Activated CD4-positive, alpha-beta T cell treated with anti-CD3 and anti-CD28 coated beads for 24 hours (primary cell): ENCODE data around the gene ALDH18A1.

Experiments used
- DNase-seq, 2 donors: peaks; one replicate each; pipeline ENCODE4 v3.0.0-alpha.2; 2020; ENCODE audit warnings: low read depth in 2 of 2

The ALDH18A1 gene

GRCh38 chr10:95579292-95579691 is 77.2 kb downstream of the ALDH18A1 start:
- DNase-seq: no peak

- DNase-seq: no peak
These were observed 77.9 kb downstream of the ALDH18A1 start for GRCh38 chr10:95578619-95579018.

DNA sequence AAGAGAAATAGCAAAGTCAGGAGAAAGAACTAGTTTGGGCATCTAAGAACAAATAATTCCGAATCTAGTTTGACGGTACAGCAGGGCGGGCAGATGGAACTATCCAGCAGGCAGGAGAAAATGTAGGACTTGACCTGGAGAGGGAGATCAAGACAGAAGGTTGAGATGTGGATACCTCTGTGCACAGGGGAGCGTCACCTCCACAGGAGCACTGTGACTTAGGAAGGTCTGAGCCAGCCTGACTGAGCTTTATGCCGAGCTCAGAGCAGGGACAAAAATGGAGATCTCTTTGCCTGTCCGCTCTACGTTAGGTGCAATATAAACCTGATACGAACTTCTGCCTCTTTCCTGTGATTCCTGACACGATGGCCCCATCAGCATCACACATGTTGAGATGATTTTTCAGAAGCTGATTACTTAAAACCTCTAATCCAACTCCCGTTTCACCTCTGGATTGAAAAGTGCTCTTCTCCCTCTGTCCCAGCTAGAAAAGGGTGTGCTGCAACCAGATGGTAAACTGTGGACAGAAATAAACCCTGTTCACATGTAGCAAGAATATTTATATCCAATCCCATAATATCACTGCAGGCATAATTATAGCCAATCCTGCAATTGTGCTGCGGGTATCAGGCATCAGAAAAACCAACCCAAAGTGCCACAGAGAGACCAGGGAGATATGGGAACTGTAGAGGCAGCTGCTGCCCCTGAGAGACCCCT is 81.7 kb downstream of the ALDH18A1 start:
- DNase-seq: no peak

DNA sequence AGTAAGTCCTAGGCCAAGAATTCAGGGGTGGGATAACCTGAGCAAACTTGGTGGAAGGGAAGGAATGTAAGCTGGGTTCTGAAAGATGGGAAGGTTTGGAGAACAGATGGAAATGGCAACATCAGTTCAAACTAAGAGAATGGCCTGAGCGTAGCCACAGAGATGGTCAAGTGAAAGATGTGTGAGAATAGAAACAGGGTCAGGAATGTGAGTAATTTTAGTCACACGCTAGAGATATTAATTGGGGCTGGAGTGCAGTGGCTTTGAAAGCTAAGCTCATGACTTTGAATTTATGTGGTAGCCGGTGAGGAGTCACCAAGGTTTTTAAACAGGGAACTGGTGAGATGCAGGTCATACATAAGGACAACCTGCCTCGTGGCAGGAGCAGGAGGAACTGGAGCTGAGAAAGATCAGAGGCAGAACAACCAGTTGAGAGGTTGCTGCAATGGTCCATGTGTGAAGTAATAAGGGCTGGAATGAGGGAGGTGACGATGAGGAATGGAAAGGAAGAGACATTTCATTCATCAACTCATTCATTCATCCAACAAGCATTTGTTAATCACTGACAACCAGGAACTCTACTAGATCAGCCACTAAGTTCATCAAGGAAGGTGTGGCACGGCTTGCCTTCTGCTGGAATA is 82.4 kb downstream of the ALDH18A1 start:
- DNase-seq: no peak

DNA sequence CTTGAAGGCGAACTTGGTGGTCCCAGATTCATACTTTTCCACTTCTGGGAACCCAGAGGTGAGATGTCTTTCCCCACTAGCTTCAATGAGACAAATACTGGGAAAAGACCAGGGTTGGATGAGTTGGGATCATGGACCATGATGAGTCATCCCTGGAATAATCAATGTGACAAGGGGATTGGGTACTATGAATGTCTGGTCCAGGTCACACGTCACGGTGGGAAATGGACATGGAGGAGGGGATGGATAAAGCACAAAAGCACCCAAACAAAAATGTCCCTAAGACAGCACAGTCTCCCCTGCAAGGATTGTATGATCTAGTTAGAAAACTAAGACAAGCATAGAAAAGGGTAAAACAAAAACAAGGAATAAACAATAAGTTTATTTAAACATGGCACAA is 83.0 kb downstream of the ALDH18A1 start:
- no peak for DNase-seq

GRCh38 chr10:95572131-95572820 is 84.2 kb downstream of the ALDH18A1 start:
- no peak for DNase-seq

DNA sequence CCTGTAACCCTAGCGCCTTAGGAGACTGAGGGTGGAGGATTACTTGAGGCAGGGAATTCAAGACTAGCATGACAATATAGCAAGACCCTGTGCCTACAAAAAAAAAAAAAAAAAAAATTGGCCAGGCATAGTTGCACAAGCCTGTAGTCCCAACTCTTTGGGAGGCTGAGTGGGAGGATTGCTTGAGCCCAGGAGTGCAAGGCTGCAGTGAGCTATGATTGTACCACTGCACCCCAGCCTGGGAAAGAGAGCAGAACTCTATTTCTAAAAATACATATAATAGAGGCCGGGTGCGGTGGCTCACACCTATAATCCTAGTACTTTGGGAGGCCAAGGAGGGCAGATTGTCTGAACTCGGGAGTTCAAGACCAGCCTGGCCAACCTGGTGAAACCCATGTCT is 85.1 kb downstream of the ALDH18A1 start:
- DNase-seq: no peak

DNA sequence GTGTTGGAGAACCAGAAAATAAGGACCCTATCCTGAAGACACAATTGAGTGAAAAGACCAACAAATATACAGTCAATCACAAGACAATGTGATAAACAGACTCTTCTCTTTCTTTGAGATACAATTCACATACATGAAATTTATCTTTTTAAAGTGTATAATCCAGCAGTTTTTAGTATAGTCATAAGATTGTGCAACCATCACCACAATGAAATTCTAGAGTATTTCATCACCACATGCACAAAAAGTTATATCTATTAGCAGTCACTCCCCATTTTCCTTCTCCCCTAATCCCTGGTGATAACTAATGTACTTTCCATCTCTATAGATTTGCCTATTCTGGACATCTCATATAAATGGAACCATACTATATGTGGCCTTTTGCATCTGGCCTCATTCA is 87.1 kb downstream of the ALDH18A1 start:
- DNase-seq: no peak

DNA sequence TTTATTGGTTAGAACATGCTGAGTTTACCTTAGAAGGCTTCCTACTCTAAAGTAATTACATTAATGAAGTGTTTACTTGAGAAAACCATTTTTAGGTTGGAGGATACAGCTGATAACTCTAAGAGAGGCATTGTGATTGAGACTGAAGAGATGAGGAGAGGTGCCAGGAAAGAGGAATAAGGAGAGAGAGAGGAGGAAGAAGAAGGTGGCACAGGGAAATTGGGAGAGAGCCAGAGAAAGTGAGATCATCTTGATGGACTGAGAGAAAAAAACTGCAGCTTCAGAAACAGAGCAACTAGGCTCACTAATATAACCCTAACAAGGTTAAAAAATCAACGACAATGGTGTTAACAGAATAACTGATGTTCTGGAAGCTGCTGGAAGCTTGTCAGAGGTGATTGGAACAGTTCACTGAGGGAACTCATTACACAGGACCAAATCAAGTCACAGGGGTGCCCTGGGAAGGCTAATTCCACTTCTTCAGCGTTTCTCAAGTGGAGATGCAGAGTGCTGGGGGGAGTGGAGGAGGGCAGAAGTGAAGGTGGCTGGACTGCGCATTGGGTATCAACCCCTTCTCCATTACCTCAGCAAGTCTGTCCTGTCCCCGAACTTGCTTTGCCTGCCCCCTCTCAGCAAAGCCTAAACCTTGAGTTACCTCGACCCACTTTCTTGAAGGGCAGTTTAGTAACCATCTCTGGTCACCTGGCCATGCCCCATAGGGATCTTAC is 88.4 kb downstream of the ALDH18A1 start:
- no peak for DNase-seq

GRCh38 chr10:95566136-95566535 is 90.4 kb downstream of the ALDH18A1 start:
- DNase-seq: no peak

- DNase-seq: no peak
These were observed 91.2 kb downstream of the ALDH18A1 start for GRCh38 chr10:95565336-95565735.

- no peak for DNase-seq
These were observed 92.2 kb downstream of the ALDH18A1 start for GRCh38 chr10:95564291-95564690.

DNA sequence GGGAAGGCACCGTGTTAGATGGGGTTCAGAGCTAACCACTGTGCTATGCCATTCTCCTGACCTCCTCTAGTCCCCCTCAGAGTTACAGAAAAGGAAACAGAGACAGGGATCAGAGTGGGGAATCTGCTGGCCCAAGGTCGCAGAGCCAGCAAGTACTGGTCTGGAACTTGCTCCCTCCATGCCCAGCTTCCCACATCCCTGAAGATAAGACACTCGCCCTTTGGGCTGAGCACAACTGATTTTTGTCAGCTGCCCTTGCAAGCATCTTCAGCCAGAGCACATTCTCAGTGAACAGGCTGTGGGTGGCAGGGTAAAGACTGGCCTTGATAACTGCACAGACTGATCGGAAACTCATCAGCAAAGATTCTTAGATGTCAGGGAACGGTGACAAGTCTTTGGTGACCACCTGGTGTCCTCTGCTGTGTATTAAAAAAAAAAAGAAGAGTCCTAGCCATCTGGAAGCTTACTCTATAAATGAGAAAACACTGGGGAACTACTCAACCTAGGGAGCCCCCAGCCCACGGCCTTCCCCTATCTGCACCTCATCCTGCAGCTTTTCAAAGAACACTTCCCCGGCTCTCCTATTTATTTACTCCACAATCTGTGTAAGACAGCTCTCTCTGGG is 94.1 kb downstream of the ALDH18A1 start:
- DNase-seq: no peak

DNA sequence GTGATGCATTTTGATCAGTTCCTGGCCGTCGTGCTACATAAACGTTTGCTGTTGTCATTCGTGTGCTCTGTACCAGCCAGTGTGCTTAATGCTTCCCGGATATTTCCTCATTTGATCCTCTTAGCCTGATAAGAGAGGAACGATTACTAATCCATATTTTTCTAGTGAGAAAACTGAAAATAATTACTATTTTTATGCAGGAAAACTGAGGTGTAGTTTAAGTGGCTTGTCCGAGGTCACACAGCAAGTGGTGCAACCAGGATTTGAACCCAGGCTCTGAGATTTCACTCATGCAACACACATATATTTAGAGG is 94.7 kb downstream of the ALDH18A1 start:
- no peak for DNase-seq

DNA sequence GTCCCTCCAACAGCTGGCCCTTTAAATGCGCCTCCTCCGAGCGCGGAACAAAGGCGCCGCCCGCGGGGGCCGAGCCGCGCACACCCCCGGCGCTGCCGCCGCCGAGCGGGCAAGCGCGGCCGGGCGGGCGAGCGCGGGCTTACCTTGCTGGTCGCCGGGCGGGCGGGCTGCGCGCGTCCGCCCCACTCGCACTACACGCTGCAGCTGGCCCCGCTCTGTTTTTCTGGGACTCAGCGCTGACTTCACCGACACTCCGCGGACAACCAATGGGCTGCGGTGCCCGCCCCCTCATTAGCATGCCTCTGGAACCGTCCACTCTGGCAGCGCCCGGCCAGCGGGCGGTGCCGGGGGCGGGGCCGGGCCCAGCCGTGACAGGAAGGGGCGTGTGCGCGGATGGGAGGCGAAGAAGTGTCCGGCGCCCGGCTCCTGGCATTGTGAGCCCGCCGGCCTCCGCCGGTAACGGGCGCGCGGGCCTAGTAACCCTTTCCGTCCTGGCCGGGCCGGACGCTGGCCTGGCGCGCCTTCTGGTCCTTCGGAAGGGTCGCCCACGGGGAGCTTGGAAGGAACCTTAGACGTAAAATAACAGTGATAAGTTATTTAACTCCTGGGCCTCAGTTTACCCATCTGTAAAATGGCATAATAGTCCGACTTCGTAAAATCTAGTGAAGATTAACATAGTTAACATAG is 95.2 kb downstream of the ALDH18A1 start, which contains the start of gene SORBS1:
TSS of gene SORBS1 (minus strand) at position 195 of the 687 bp plus-strand sequence. CDS start 120,236 bp downstream, outside the sequence.
- DNase-seq: peak; percentile 56 to 77

DNA sequence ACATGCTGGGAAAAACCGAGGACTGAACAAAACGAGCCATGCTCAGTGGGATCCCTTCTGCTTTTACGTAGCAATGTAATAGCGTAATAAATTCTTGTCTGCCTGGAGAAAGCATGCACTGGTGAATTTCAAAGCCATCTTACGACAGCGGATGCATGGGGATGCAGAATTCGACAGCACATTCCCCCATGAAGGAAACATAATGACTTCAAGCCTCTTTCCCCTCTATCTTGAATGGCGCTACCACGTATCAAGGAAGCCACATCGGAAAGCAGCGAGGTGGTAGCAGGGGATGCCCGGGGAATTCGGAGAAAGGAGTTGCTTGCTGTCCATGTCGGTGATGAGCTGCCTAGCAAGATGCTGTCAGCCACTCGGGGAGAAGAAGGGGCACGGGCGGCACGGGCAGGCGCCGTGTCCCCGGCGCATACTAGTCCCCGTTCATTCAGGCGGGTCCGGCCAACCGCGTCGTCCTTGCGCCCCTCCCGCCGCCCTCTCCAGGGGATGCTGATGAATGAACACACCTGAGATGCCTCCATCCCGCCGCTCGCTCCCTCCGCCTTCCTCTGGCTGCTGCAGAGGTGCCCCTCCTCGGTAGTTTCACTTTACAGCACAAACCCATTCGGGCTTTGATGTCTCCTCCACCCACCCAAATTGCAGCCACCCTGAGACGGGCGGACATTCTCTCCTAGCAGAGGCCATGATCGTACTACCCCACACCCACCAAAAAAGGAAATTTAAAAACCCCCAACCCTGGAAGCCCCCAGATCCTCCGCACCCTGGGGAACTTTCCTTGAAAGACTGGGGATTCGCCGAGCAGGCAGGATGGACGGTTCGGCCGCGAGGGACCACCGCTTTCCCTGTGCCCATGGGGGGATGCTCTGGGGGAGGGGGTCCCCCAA is 96.0 kb downstream of the ALDH18A1 start:
- peak; percentile 4 to 8 for DNase-seq

- no peak for DNase-seq
These were observed 96.6 kb downstream of the ALDH18A1 start for GRCh38 chr10:95559896-95560277.

DNA sequence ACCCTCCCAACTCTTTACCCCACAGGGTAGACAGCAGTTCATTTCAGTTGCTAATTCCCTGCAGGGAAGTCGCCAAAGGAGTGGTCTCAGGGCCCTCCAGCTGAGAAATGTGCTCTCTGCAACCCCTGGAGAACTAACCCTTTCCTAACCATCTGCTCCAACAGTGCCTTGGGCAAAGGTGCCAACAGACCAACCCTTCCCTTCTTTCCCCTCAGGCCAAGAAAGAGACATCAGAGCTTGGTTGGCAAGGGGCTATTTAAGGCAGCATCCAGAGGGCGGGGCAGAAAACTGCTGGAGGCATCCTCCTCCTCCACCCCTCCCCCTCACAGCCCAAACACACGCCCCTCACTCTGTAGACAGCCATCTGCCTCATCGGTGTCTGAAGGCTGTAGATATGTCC is 97.0 kb downstream of the ALDH18A1 start:
- DNase-seq: no peak

DNA sequence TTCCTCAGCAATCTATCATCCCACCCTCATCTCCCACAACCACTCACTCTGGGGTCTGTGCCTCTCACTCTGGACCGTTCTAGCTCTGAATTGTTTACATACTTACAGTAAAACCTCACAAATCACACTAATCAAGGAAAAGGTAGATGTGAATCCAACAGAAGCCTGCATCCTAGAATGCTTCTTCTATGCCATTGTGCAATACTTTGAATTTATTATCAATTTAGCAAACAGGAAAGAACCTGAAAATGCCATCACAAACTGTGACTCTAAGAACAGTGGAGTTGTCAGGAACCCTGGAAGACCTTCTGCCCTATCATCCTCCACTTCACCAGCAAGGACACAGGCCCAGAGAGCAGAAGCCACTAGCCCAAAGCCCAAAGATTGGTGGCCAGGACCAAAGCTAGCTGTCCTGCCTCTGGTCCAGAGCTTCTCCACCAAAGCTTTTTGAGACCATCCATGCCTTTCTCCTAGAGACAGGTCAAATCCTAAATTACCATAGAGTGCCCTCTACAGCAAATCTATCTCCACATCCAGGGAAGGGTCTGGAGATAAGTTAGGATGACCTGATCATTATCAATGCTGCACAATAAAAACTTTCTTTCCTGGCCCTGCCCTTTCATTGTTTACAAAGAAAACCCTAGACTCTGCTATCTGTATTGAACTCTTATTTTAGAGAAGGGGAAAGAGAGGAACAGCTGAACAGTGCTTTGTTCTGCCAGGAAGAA is 97.8 kb downstream of the ALDH18A1 start:
- DNase-seq: no peak
